DND-41 (cell line): ENCODE measurements around the gene YPEL1.

ENCODE experiments used
- ATAC-seq: fragments of 200-7000 bp; cut with Tn5 transposase; 3 replicates; pipeline ENCODE4 v1.9.1; 2021; ENCODE audit warnings: low read depth; ENCODE audit not compliant: insufficient read depth
- DNase-seq: peaks from one replicate; pipeline ENCODE4 v3.0.0-alpha.2; 2020
- H2AFZ ChIP-seq: 2 replicates; pipeline ENCODE4 v1.6.0; 2012; ENCODE audit warnings: low read depth, low read length
- H3K27ac ChIP-seq: 2 replicates; pipeline ENCODE4 v1.5.1; 2012; ENCODE audit warnings: low read length, inconsistent platforms
- H3K27me3 ChIP-seq: fragments of 200-600 bp; sonication (generic); 2 replicates; pipeline ENCODE4 v1.6.0; 2012; ENCODE audit warnings: low read length, mild to moderate bottlenecking, inconsistent platforms; ENCODE audit not compliant: insufficient read depth, poor library complexity
- H3K36me3 ChIP-seq: 2 replicates; pipeline ENCODE4 v1.5.1; 2012; ENCODE audit warnings: low read length, inconsistent platforms; ENCODE audit not compliant: insufficient read depth
- H3K4me1 ChIP-seq: 2 replicates; pipeline ENCODE4 v1.5.1; 2012; ENCODE audit warnings: mild to moderate bottlenecking, low read length; ENCODE audit not compliant: insufficient read depth
- H3K4me2 ChIP-seq: 2 replicates; pipeline ENCODE4 v1.6.0; 2012; ENCODE audit warnings: mild to moderate bottlenecking, moderate library complexity, low read length, inconsistent platforms; ENCODE audit not compliant: insufficient read depth
- H3K4me3 ChIP-seq, 2 experiments: fragments of 200-600 bp in 1 of 2; shearing (Covaris generic) in 1 of 2; 2 replicates each; pipeline ENCODE4 v1.5.1; 2012 to 2016; ENCODE audit warnings: inconsistent platforms in 2 of 2, low read length in 2 of 2, mild to moderate bottlenecking in 2 of 2, low read depth in 1 of 2, moderate library complexity in 1 of 2
- H3K79me2 ChIP-seq: 2 replicates; pipeline ENCODE4 v1.6.0; 2012; ENCODE audit warnings: low read length, inconsistent platforms; ENCODE audit not compliant: insufficient read depth
- H3K9ac ChIP-seq: 2 replicates; pipeline ENCODE4 v1.6.0; 2012; ENCODE audit warnings: low read depth, mild to moderate bottlenecking, inconsistent platforms, low read length, moderate library complexity
- H3K9me3 ChIP-seq: 2 replicates; pipeline ENCODE4 v1.5.1; 2012; ENCODE audit warnings: low read length, moderate library complexity, mild to moderate bottlenecking, inconsistent platforms; ENCODE audit not compliant: insufficient read depth, severe bottlenecking
- H4K20me1 ChIP-seq: 2 replicates; pipeline ENCODE4 v1.6.0; 2012; ENCODE audit warnings: low read length; ENCODE audit not compliant: insufficient read depth
- CTCF ChIP-seq: IDR thresholded peaks from 2 replicates; pipeline ENCODE4 v1.5.1; 2012; ENCODE audit warnings: borderline replicate concordance, low read length, moderate library complexity, mild to moderate bottlenecking; ENCODE audit not compliant: poor library complexity, severe bottlenecking; ENCODE audit errors: extremely low read depth
- EZH2 ChIP-seq: IDR thresholded peaks from 3 replicates; pipeline ENCODE4 v1.6.1; 2012; ENCODE audit warnings: borderline replicate concordance, low read depth, mild to moderate bottlenecking, moderate library complexity, low read length, inconsistent platforms; ENCODE audit not compliant: severe bottlenecking

The YPEL1 gene

GRCh38 chr22:21697880-21698279 lies 37.7 kb downstream of the YPEL1 start:
- H3K27ac ChIP-seq = no peak overlapping the region
- DNase-seq (no peak), ATAC-seq (no peak)
- no peaks in the 10 kb centered on the region for H3K9me3 ChIP-seq
- no peaks in the 10 kb centered on the region for H3K27me3 ChIP-seq
- peaks cover 10% of the 10 kb centered on the region for H4K20me1 ChIP-seq
- no peaks in the 10 kb centered on the region for H3K79me2 ChIP-seq
- no peak overlapping the region for H2AFZ ChIP-seq
- no peak overlapping the region for H3K4me3 ChIP-seq
- peaks cover 100% of the 10 kb centered on the region for H3K36me3 ChIP-seq
- no peak overlapping the region for H3K9ac ChIP-seq
- H3K4me2 ChIP-seq = no peak overlapping the region
- TF ChIP-seq EZH2 = no peak
- H3K4me1 ChIP-seq = no peaks in the 10 kb centered on the region

DNA sequence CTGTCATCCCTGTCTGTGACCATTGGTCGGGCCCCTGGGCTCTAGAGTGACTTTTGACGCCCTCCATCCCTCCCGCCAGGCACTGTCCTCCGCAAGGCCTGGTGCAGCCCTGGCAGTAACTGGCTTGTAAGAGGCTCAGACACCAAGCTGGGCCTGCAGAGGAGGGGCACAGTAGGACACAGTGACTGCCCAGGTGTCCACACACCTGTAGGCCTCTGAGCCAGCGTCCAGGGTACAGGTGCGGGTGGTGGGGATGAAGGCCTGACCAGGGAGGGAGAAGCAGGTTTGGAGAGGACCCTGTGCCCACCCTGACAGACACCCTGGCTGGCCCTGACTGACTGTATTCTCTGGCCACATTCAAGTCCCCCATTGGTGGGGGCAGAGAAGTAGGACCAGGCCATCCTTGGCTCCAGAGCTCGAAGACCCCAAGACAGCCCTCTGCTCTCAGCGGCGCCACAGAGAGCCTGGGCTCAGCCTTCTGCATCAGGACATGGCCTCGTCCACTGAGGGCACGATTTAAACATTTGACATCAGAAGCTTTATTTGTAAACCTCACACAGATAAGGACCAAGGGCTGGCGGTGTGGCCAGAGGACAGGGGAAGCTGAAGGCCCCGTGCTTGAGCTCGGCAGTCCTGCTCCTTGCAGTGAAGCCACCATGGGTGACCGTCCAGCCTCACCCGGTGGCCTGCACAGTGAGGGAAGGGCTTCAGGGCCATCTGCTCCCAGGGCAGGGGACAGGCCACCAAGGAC lies 38.4 kb downstream of the YPEL1 start:
- TF ChIP-seq CTCF (no peak), EZH2 (no peak)
- Histone ChIP-seq H3K4me2 (no peak overlapping the region), H3K27me3 (no peaks in the 10 kb centered on the region), H3K4me1 (no peaks in the 10 kb centered on the region), H3K27ac (no peak overlapping the region), H3K9ac (no peak overlapping the region), H3K79me2 (no peaks in the 10 kb centered on the region), H4K20me1 (peaks cover 10% of the 10 kb centered on the region), H2AFZ (no peak overlapping the region), H3K36me3 (peaks cover 93% of the 10 kb centered on the region), H3K4me3 (no peak overlapping the region), H3K9me3 (no peaks in the 10 kb centered on the region)
- DNase-seq = no peak
- no peak for ATAC-seq

GRCh38 chr22:21696115-21696514 lies 39.5 kb downstream of the YPEL1 start:
- DNase-seq = no peak
- Histone ChIP-seq H3K4me3 (no peak overlapping the region), H3K9ac (no peak overlapping the region), H3K9me3 (no peaks in the 10 kb centered on the region), H4K20me1 (peaks cover 10% of the 10 kb centered on the region), H3K4me2 (no peak overlapping the region), H3K79me2 (no peaks in the 10 kb centered on the region), H3K4me1 (no peaks in the 10 kb centered on the region), H3K27ac (no peak overlapping the region), H3K27me3 (no peaks in the 10 kb centered on the region), H3K36me3 (peaks cover 87% of the 10 kb centered on the region), H2AFZ (no peak overlapping the region)
- ATAC-seq = no peak
- no peak for TF ChIP-seq CTCF

- Histone ChIP-seq H3K4me2 (no peak overlapping the region), H3K27me3 (no peaks in the 10 kb centered on the region), H2AFZ (no peak overlapping the region), H3K27ac (no peak overlapping the region), H3K9me3 (no peaks in the 10 kb centered on the region), H3K36me3 (peaks cover 82% of the 10 kb centered on the region), H3K4me1 (no peaks in the 10 kb centered on the region), H3K79me2 (no peaks in the 10 kb centered on the region), H3K9ac (no peak overlapping the region), H4K20me1 (peaks cover 10% of the 10 kb centered on the region), H3K4me3 (no peak overlapping the region)
- TF ChIP-seq CTCF (no peak), EZH2 (no peak)
- no peak for DNase-seq
- ATAC-seq = no peak
Measured at GRCh38 chr22:21695430-21696085, 40.0 kb downstream of the YPEL1 start.
